ENCODE results near the gene TTC39A. TPM values are rescaled to one million over a fixed set of nuclear protein-coding genes. Genes with fewer than 3 reads are reported as not detected.
"Not testable (repeated sequence)": the region's sequence is repeated elsewhere in the genome, so short reads cannot be mapped to it uniquely, and the experiment has no call there.

TTC39A gene
- total RNA-seq, 1 experiment from 2014 or later: not detected

- Histone ChIP-seq H3K9me3 (replicated peaks) (no peaks in the 10 kb centered on the region), H3K36me3 (no peaks in the 10 kb centered on the region), H3K27ac (no peak overlapping the region), H3K27me3 (replicated peaks) (no peaks in the 10 kb centered on the region), H3K4me3 (no peak overlapping the region), H3K4me1 (replicated peaks) (peaks cover 15% of the 10 kb centered on the region)
- DNase-seq (ENCODE audit: low read depth in 1 of 2, low spot score in 2 of 2): no peak
These were observed 1.4 kb downstream of the TTC39A start for GRCh38 chr1:51328926-51329325.

GRCh38 chr1:51328279-51328678 is 2.1 kb downstream of the TTC39A start:
- peaks cover 15% of the 10 kb centered on the region for H3K4me1 ChIP-seq (replicated peaks)
- H3K27ac ChIP-seq: no peak overlapping the region
- DNase-seq (ENCODE audit: low read depth in 1 of 2, low spot score in 2 of 2): no peak
- H3K27me3 ChIP-seq (replicated peaks): no peaks in the 10 kb centered on the region
- H3K4me3 ChIP-seq: no peak overlapping the region
- no peaks in the 10 kb centered on the region for H3K9me3 ChIP-seq (replicated peaks)
- no peaks in the 10 kb centered on the region for H3K36me3 ChIP-seq

GRCh38 chr1:51327386-51327785 is 3.0 kb downstream of the TTC39A start:
- no peak overlapping the region for H3K4me3 ChIP-seq
- H3K36me3 ChIP-seq: no peaks in the 10 kb centered on the region
- H3K9me3 ChIP-seq (replicated peaks): no peaks in the 10 kb centered on the region
- peaks cover 15% of the 10 kb centered on the region for H3K4me1 ChIP-seq (replicated peaks)
- DNase-seq (ENCODE audit: low read depth in 1 of 2, low spot score in 2 of 2): no peak
- no peaks in the 10 kb centered on the region for H3K27me3 ChIP-seq (replicated peaks)
- no peak overlapping the region for H3K27ac ChIP-seq

GRCh38 chr1:51326839-51327238 is 3.5 kb downstream of the TTC39A start:
- Histone ChIP-seq H3K4me1 (replicated peaks) (peaks cover 14% of the 10 kb centered on the region), H3K9me3 (replicated peaks) (no peaks in the 10 kb centered on the region), H3K27ac (no peak overlapping the region), H3K27me3 (replicated peaks) (no peaks in the 10 kb centered on the region), H3K4me3 (no peak overlapping the region), H3K36me3 (no peaks in the 10 kb centered on the region)
- no peak for DNase-seq (ENCODE audit: low read depth in 1 of 2, low spot score in 2 of 2)

GRCh38 chr1:51325878-51326755 is 4.2 kb downstream of the TTC39A start:
- Histone ChIP-seq H3K36me3 (no peaks in the 10 kb centered on the region), H3K9me3 (replicated peaks) (no peaks in the 10 kb centered on the region), H3K27ac (no peak overlapping the region), H3K4me1 (replicated peaks) (peaks cover 7% of the 10 kb centered on the region), H3K4me3 (no peak overlapping the region), H3K27me3 (replicated peaks) (no peaks in the 10 kb centered on the region)
- DNase-seq (ENCODE audit: low read depth in 1 of 2, low spot score in 2 of 2): no peak

GRCh38 chr1:51325391-51325790 is 5.0 kb downstream of the TTC39A start:
- H3K4me1 ChIP-seq (replicated peaks): no peaks in the 10 kb centered on the region; the same call in none of the 2 replicates
- no peak overlapping the region for H3K4me3 ChIP-seq
- no peak overlapping the region for H3K27ac ChIP-seq
- DNase-seq (ENCODE audit: low read depth in 1 of 2, low spot score in 2 of 2): no peak
- no peaks in the 10 kb centered on the region for H3K27me3 ChIP-seq (replicated peaks)
- no peaks in the 10 kb centered on the region for H3K36me3 ChIP-seq
- no peaks in the 10 kb centered on the region for H3K9me3 ChIP-seq (replicated peaks)

- not testable (repeated sequence) for H3K9me3 ChIP-seq (replicated peaks); H3K27ac ChIP-seq; H3K4me3 ChIP-seq; DNase-seq (ENCODE audit: low read depth in 1 of 2, low spot score in 2 of 2); H3K27me3 ChIP-seq (replicated peaks); H3K4me1 ChIP-seq (replicated peaks); H3K36me3 ChIP-seq
These were observed 5.4 kb downstream of the TTC39A start for GRCh38 chr1:51325011-51325385.

GRCh38 chr1:51324251-51325010 is 5.9 kb downstream of the TTC39A start:
- DNase-seq (ENCODE audit: low read depth in 1 of 2, low spot score in 2 of 2): no peak
- Histone ChIP-seq H3K9me3 (replicated peaks) (no peaks in the 10 kb centered on the region), H3K36me3 (no peaks in the 10 kb centered on the region), H3K4me1 (replicated peaks) (no peaks in the 10 kb centered on the region; the same call in 1 of the 2 replicates), H3K27ac (no peak overlapping the region), H3K27me3 (replicated peaks) (no peaks in the 10 kb centered on the region), H3K4me3 (no peak overlapping the region)

GRCh38 chr1:51323778-51324177 is 6.6 kb downstream of the TTC39A start:
- H3K27me3 ChIP-seq (replicated peaks): no peaks in the 10 kb centered on the region
- no peak overlapping the region for H3K27ac ChIP-seq
- H3K9me3 ChIP-seq (replicated peaks): no peaks in the 10 kb centered on the region
- no peaks in the 10 kb centered on the region for H3K36me3 ChIP-seq
- no peaks in the 10 kb centered on the region; the same call in 1 of the 2 replicates for H3K4me1 ChIP-seq (replicated peaks)
- DNase-seq (ENCODE audit: low read depth in 1 of 2, low spot score in 2 of 2): no peak
- no peak overlapping the region for H3K4me3 ChIP-seq

- no peak overlapping the region for H3K27ac ChIP-seq
- H3K4me3 ChIP-seq: no peak overlapping the region
- no peak for DNase-seq (ENCODE audit: low read depth in 1 of 2, low spot score in 2 of 2)
- H3K27me3 ChIP-seq (replicated peaks): no peaks in the 10 kb centered on the region
- no peaks in the 10 kb centered on the region for H3K9me3 ChIP-seq (replicated peaks)
- no peaks in the 10 kb centered on the region for H3K36me3 ChIP-seq
- H3K4me1 ChIP-seq (replicated peaks): no peaks in the 10 kb centered on the region; the same call in 1 of the 2 replicates
These were observed 7.8 kb downstream of the TTC39A start for GRCh38 chr1:51322417-51323101.

- H3K9me3 ChIP-seq (replicated peaks): no peaks in the 10 kb centered on the region
- H3K4me1 ChIP-seq (replicated peaks): no peaks in the 10 kb centered on the region; the same call in 1 of the 2 replicates
- DNase-seq (ENCODE audit: low read depth in 1 of 2, low spot score in 2 of 2): no peak
- H3K4me3 ChIP-seq: no peak overlapping the region
- no peaks in the 10 kb centered on the region for H3K36me3 ChIP-seq
- no peaks in the 10 kb centered on the region for H3K27me3 ChIP-seq (replicated peaks)
- H3K27ac ChIP-seq: no peak overlapping the region
These were observed 8.5 kb downstream of the TTC39A start for GRCh38 chr1:51321924-51322280.

- no peaks in the 10 kb centered on the region for H3K27me3 ChIP-seq (replicated peaks)
- no peaks in the 10 kb centered on the region; the same call in 1 of the 2 replicates for H3K4me1 ChIP-seq (replicated peaks)
- no peak overlapping the region for H3K4me3 ChIP-seq
- no peak for DNase-seq (ENCODE audit: low read depth in 1 of 2, low spot score in 2 of 2)
- H3K36me3 ChIP-seq: no peaks in the 10 kb centered on the region
- no peaks in the 10 kb centered on the region for H3K9me3 ChIP-seq (replicated peaks)
- no peak overlapping the region for H3K27ac ChIP-seq
These were observed 9.1 kb downstream of the TTC39A start for GRCh38 chr1:51320967-51321923.

- H3K9me3 ChIP-seq (replicated peaks): no peaks in the 10 kb centered on the region
- H3K27ac ChIP-seq: no peak overlapping the region
- H3K27me3 ChIP-seq (replicated peaks): no peaks in the 10 kb centered on the region
- H3K4me3 ChIP-seq: no peak overlapping the region
- DNase-seq (ENCODE audit: low read depth in 1 of 2, low spot score in 2 of 2): no peak
- peaks cover 10% of the 10 kb centered on the region for H3K4me1 ChIP-seq (replicated peaks)
- no peaks in the 10 kb centered on the region for H3K36me3 ChIP-seq
These were observed 12.6 kb downstream of the TTC39A start for GRCh38 chr1:51317798-51318197.
